Activated naive CD8-positive, alpha-beta T cell treated with anti-CD3 and anti-CD28 coated beads for 36 hours (primary cell): ENCODE results near the gene STXBP6. TPM values are rescaled to one million over a fixed set of nuclear protein-coding genes. Genes with fewer than 3 reads are reported as not detected.

Experiments used
- DNase-seq: peaks from one replicate; pipeline ENCODE4 v3.0.0; 2021
- H3K27ac Mint-ChIP-seq: one replicate; pipeline ENCODE4 v1.8.0; 2022; ENCODE audit warnings: mild to moderate bottlenecking, moderate library complexity, mixed read lengths
- H3K27me3 Mint-ChIP-seq: one replicate; pipeline ENCODE4 v1.8.0; 2022; ENCODE audit warnings: mild to moderate bottlenecking, mixed read lengths
- H3K36me3 Mint-ChIP-seq: one replicate; pipeline ENCODE4 v1.8.0; 2021; ENCODE audit warnings: mild to moderate bottlenecking, mixed read lengths
- H3K4me1 Mint-ChIP-seq: one replicate; pipeline ENCODE4 v1.8.0; 2021; ENCODE audit warnings: mixed read lengths
- H3K4me3 Mint-ChIP-seq: one replicate; pipeline ENCODE4 v1.8.0; 2022; ENCODE audit warnings: mild to moderate bottlenecking, moderate library complexity, mixed read lengths
- H3K9me3 Mint-ChIP-seq: one replicate; pipeline ENCODE4 v1.8.0; 2022; ENCODE audit warnings: mixed read lengths
- total RNA-seq, 2 experiments: library from RNA; stranded (reverse); gene quantifications; one replicate each; pipeline ENCODE4 v1.2.3, GENCODE V29; 2021

STXBP6 gene
- total RNA-seq, 2 experiments from 2014 or later: not detected

DNA sequence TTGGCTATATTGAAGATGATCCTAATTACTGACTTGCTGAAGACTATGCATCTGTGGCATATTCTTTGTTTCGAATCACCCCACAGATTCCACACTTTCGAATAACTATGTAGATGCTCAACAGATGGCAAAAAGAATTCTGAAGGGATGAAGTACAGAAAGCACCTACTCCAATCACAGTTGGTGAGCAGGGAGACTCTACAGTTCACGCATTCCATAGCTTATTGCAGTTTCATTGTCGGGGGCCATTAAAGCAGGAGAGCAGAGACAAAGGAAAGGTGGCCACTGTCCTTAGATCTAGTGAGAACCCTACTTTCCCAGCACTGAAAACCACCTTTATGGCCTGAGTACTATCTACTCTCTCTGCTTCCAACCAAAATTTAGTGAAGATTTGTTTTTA is 191.9 kb downstream of the STXBP6 start:
- no peak overlapping the region for H3K27ac Mint-ChIP-seq
- no peaks in the 10 kb centered on the region for H3K4me1 Mint-ChIP-seq
- no peaks in the 10 kb centered on the region for H3K36me3 Mint-ChIP-seq
- no peak overlapping the region for H3K4me3 Mint-ChIP-seq
- no peak for DNase-seq
- H3K27me3 Mint-ChIP-seq: peaks cover 22% of the 10 kb centered on the region
- H3K9me3 Mint-ChIP-seq: no peaks in the 10 kb centered on the region

DNA sequence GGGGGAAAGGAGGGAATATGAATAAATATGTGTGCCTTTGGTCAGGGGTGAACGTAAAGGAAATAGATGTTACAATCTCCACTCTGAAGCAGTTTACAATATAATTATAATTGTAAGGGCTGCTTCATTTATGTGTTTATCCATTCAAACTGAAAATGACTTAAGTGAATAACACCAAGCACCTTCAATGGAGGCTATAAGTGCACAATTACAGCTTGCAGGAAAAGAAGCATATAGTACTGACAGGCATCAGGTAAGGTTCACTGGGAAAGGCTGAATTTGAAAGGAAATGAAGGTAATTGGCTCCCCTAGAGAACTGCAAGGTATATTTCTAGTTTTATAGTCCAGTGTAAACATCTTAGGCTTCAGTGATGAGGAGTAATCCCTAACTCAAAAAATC is 192.7 kb downstream of the STXBP6 start:
- H3K9me3 Mint-ChIP-seq: no peaks in the 10 kb centered on the region
- H3K4me3 Mint-ChIP-seq: no peak overlapping the region
- no peaks in the 10 kb centered on the region for H3K4me1 Mint-ChIP-seq
- H3K36me3 Mint-ChIP-seq: no peaks in the 10 kb centered on the region
- no peak for DNase-seq
- peaks cover 22% of the 10 kb centered on the region for H3K27me3 Mint-ChIP-seq
- H3K27ac Mint-ChIP-seq: no peak overlapping the region

DNA sequence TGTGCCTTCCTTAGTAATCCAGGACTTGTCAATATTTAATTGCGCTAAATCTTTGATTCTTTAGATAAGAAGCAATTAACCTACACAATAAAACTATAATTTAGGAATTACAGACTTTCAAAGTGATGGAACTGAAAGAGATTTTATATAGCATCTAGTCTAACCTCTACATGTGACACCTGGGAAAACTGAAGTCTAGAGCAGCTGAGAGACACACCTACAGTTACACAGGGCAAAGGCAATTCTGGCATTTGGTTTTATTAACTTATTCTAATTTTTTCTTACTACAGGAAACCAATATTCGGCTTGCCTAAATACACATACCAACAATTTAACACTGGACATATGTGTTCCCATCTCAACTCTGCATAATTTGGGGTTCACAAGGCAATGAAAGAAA is 196.5 kb downstream of the STXBP6 start:
- DNase-seq: no peak
- peaks cover 12% of the 10 kb centered on the region for H3K27me3 Mint-ChIP-seq
- H3K9me3 Mint-ChIP-seq: no peaks in the 10 kb centered on the region
- no peaks in the 10 kb centered on the region for H3K4me1 Mint-ChIP-seq
- H3K4me3 Mint-ChIP-seq: no peak overlapping the region
- H3K36me3 Mint-ChIP-seq: no peaks in the 10 kb centered on the region
- H3K27ac Mint-ChIP-seq: no peak overlapping the region

DNA sequence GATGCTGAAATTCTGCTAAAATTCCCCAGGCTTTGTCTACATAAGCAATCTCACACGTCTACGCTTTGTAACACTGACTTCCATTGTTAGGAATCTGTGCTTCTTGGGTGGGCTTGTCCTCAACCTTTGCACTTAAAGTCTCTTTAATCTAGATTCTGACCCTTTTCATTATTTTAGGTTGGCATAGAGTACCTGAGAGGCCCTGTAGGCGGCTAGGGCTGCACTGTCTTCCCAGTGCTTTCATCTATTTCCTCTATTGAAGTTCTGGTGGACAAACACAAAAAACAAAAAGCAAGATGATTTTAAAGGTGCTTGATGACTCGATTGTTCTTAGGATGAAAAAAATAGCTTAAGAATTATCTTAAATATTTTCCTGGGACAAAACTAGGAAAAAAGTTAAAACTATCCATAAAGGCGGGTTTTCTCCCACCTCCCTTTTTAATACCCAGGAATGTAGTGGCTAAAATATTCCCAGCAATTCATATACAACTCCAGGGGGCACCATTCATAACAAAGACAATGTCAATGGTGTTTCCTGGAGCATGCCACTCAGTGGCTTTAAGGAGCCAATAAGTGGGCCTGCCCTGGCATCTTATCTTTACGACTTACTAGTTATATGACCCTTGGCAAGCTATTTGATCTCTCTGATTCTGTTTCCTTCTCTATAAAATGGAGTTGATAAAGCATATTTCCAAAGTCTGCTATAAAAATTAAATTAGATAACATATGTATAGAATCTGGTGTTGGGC is 197.5 kb downstream of the STXBP6 start:
- Mint-ChIP-seq H3K27ac (no peak overlapping the region), H3K4me3 (no peak overlapping the region), H3K36me3 (no peaks in the 10 kb centered on the region), H3K4me1 (no peaks in the 10 kb centered on the region), H3K9me3 (no peaks in the 10 kb centered on the region), H3K27me3 (peaks cover 12% of the 10 kb centered on the region)
- DNase-seq: no peak

GRCh38 chr14:24851837-24852236 is 198.1 kb downstream of the STXBP6 start:
- H3K4me1 Mint-ChIP-seq: no peaks in the 10 kb centered on the region
- no peak for DNase-seq
- H3K36me3 Mint-ChIP-seq: no peaks in the 10 kb centered on the region
- H3K27ac Mint-ChIP-seq: no peak overlapping the region
- no peak overlapping the region for H3K4me3 Mint-ChIP-seq
- H3K27me3 Mint-ChIP-seq: peaks cover 12% of the 10 kb centered on the region
- H3K9me3 Mint-ChIP-seq: no peaks in the 10 kb centered on the region

- Mint-ChIP-seq H3K27ac (no peak overlapping the region), H3K9me3 (no peaks in the 10 kb centered on the region), H3K27me3 (peaks cover 12% of the 10 kb centered on the region), H3K4me3 (no peak overlapping the region), H3K36me3 (no peaks in the 10 kb centered on the region), H3K4me1 (no peaks in the 10 kb centered on the region)
- no peak for DNase-seq
Measured at GRCh38 chr14:24851406-24851805, 198.5 kb downstream of the STXBP6 start.

DNA sequence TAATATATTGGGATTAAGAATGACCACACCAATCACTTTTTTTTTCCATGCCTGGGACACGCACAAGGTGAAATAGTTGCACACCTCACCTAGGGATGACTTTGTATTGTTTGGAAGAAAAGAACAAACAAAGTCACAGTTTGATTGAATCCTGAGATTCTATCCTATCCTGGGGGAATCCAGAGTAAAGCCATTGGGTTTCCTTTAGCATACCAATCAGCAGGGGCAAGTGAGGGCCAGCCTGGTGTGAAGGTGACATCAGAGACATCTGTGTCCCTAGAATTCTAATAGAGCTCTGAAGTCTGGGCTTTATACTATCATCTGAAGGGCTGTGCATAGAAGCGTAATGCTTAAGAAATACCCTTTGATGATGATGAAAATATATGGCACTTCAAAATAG is 199.9 kb downstream of the STXBP6 start:
- H3K4me3 Mint-ChIP-seq: no peak overlapping the region
- peaks cover 12% of the 10 kb centered on the region for H3K27me3 Mint-ChIP-seq
- no peak for DNase-seq
- H3K36me3 Mint-ChIP-seq: no peaks in the 10 kb centered on the region
- no peaks in the 10 kb centered on the region for H3K9me3 Mint-ChIP-seq
- no peaks in the 10 kb centered on the region for H3K4me1 Mint-ChIP-seq
- H3K27ac Mint-ChIP-seq: no peak overlapping the region

GRCh38 chr14:24849471-24849870 is 200.5 kb downstream of the STXBP6 start:
- H3K4me3 Mint-ChIP-seq: no peak overlapping the region
- H3K4me1 Mint-ChIP-seq: no peaks in the 10 kb centered on the region
- H3K27ac Mint-ChIP-seq: no peak overlapping the region
- no peak for DNase-seq
- no peaks in the 10 kb centered on the region for H3K9me3 Mint-ChIP-seq
- peaks cover 12% of the 10 kb centered on the region for H3K27me3 Mint-ChIP-seq
- H3K36me3 Mint-ChIP-seq: no peaks in the 10 kb centered on the region

DNA sequence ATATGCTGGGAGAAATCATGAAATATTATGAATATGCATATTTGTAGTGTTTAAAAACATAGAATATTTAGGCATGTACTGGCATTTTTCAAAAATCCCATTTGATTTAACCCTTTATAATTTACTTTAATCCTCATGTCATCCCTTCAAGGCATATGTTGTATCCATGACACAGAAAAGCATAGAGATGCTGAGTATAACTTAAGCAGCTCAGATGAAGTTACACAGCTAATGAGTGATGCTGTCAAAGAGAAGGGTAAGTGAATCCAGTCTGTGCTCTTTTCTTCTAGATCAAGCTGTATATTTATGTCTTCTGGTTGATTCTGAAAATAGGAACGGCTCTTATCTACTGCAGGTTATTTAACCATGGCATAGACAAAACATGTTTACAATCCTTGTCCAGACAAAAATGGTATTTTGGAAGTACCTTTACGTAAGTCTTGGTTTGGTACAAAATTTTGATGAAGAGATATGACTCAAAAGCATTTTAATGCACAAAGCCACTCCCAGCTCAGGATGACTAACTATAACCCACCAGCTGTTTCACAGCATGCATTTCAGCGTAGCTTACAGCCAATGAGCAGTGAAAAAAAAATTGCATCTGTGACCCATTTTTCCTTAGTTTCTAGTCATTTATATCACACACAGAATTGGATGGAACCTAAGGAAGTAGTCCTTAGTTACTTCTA is 201.7 kb downstream of the STXBP6 start:
- Mint-ChIP-seq H3K36me3 (no peaks in the 10 kb centered on the region), H3K27ac (no peak overlapping the region), H3K27me3 (peaks cover 10% of the 10 kb centered on the region), H3K4me3 (no peak overlapping the region), H3K4me1 (no peaks in the 10 kb centered on the region), H3K9me3 (no peaks in the 10 kb centered on the region)
- no peak for DNase-seq

DNA sequence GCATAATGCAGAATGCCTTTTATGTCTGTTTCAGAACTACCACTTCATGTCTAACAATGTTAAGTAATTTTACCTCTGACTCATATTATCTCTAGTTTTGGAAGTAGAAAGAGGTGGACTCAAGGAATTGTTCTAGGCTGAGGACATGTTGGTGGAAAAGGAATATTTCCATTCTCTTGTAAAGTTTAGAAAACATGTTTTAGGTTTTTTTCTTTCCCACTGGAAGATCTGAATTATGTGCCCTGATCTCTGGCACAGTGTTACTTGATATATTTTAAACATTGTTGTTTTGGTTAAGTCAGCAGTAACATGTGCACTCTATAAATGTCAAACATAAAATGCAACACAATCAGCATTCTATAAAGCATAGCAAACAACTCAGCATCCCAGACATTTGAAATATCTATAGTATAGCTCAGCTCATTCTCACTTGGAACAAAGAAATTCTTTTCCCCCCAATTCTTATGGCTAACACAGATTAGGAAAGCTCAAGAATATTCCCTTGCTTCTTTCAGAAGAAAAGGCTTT is 202.3 kb downstream of the STXBP6 start:
- Mint-ChIP-seq H3K4me1 (no peaks in the 10 kb centered on the region), H3K36me3 (no peaks in the 10 kb centered on the region), H3K4me3 (no peak overlapping the region), H3K9me3 (no peaks in the 10 kb centered on the region), H3K27ac (no peak overlapping the region), H3K27me3 (peaks cover 10% of the 10 kb centered on the region)
- no peak for DNase-seq

DNA sequence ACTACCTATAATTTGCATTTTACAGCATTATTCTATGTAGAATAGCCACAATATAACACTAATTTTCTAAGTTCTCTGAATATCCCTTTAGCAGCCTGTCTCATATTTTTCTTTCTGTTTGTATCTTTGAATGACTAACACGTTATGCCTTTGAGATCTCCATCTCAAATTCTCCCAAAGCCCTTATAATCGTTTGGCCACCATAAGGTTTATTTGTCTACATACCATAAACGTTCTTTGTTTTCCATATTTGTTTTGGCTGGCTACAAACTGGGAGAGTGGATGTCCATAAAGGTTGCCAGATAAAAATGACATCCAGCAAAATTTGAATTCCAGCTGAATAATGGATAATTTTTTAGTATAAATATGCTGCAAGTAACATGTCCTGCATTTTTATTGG is 203.7 kb downstream of the STXBP6 start:
- peaks cover 15% of the 10 kb centered on the region for H3K27me3 Mint-ChIP-seq
- DNase-seq: no peak
- no peaks in the 10 kb centered on the region for H3K9me3 Mint-ChIP-seq
- H3K36me3 Mint-ChIP-seq: no peaks in the 10 kb centered on the region
- no peak overlapping the region for H3K4me3 Mint-ChIP-seq
- no peaks in the 10 kb centered on the region for H3K4me1 Mint-ChIP-seq
- no peak overlapping the region for H3K27ac Mint-ChIP-seq

- no peak overlapping the region for H3K27ac Mint-ChIP-seq
- H3K4me1 Mint-ChIP-seq: no peaks in the 10 kb centered on the region
- H3K27me3 Mint-ChIP-seq: peaks cover 15% of the 10 kb centered on the region
- no peak for DNase-seq
- H3K9me3 Mint-ChIP-seq: no peaks in the 10 kb centered on the region
- H3K4me3 Mint-ChIP-seq: no peak overlapping the region
- no peaks in the 10 kb centered on the region for H3K36me3 Mint-ChIP-seq
Measured at GRCh38 chr14:24845851-24846250, 204.1 kb downstream of the STXBP6 start.

- Mint-ChIP-seq H3K36me3 (no peaks in the 10 kb centered on the region), H3K4me3 (no peak overlapping the region), H3K9me3 (no peaks in the 10 kb centered on the region), H3K27me3 (peaks cover 15% of the 10 kb centered on the region), H3K4me1 (no peaks in the 10 kb centered on the region), H3K27ac (no peak overlapping the region)
- DNase-seq: no peak
Measured at GRCh38 chr14:24844011-24844410, 205.9 kb downstream of the STXBP6 start.

GRCh38 chr14:24843494-24843893 is 206.5 kb downstream of the STXBP6 start:
- Mint-ChIP-seq H3K27ac (no peak overlapping the region), H3K27me3 (peaks cover 15% of the 10 kb centered on the region), H3K4me3 (no peak overlapping the region)

DNA sequence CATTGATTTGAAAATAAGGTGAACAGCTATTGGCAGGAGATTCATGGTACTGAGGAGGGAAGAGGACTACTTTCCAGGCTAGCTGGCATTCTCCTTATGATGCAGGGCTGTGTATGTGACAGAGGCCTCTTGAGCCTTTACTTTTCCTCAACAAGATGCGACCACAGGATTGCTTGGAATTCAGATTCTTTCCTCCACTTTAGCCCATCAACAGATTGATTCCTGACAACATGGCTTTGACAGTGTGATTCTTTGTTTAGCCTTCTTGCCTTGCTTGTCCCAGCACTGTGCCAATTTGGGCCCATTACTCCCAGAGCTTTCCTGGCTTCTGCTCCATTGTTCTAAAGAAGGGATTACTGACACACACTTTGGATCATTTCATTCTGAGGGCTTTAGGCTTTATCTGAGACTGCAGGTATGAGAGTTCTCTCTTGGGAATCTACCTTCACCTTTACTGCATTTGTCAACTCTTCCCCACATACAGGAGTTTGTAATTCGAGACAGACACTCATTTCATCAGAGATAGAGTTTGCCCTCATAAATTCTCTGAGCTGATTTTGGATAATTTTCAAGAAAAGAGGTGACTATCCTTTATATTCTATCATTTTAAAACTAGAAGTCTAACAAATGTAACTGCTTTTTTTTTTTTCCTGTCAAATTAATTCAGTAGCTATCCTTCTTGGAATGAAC is 209.6 kb downstream of the STXBP6 start:
- no peaks in the 10 kb centered on the region for H3K36me3 Mint-ChIP-seq
- H3K27ac Mint-ChIP-seq: no peak overlapping the region
- H3K4me3 Mint-ChIP-seq: no peak overlapping the region
- H3K4me1 Mint-ChIP-seq: no peaks in the 10 kb centered on the region
- DNase-seq: no peak
- peaks cover 11% of the 10 kb centered on the region for H3K27me3 Mint-ChIP-seq
- H3K9me3 Mint-ChIP-seq: no peaks in the 10 kb centered on the region

More at GRCh38 chr14:24843494-24843893, 206.5 kb downstream of the STXBP6 start:
- Mint-ChIP-seq H3K36me3 (no peaks in the 10 kb centered on the region), H3K9me3 (no peaks in the 10 kb centered on the region), H3K4me1 (no peaks in the 10 kb centered on the region)
- no peak for DNase-seq
